ENCODE results near the gene ANKH. TPM values are rescaled to one million over a fixed set of nuclear protein-coding genes. Genes with fewer than 3 reads are reported as not detected.

Gene ANKH
- polyA plus RNA-seq, 3 donors, result 2.4 to 6.3 (median 3.1) TPM

DNA sequence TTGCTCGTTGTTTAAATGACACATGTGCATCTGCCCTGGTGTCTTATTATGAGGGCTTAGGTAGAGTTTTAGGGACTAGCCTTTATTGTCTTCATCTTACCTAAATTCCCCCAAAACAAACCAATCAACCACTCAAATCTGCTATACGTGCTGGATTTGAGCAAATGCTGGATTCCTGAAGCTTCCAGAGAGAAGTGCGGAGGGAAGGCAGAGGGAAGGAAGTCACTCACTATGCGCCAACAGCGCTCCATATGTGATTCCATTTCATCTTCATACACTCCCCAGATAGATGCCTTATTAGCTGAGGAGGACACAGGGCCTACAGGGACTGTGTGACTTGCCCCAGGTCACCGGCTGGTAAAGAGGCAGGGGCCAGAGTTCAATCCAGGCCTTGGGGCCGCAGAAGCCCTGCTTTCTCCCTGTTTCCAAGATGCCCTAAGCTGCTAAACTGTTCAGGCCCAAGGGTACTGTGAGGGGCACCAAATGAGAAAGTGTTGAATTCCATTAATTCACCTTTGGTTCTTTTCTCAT, 143.6 kb downstream of the ANKH start:
- Mint-ChIP-seq H3K9me3 (peaks cover 0 to 3% (median 0%) of the 10 kb centered on the region in 7 donors), H3K27ac (peak overlapping the region in 1 of 7 donors; percentile 41), H3K36me3 (peaks cover 0 to 6% of the 10 kb centered on the region in 2 donors), H3K4me1 (peaks cover 23% of the 10 kb centered on the region), H3K27me3 (ENCODE audit: low read depth in 3 of 3) (peaks cover 0 to 2% (median 2%) of the 10 kb centered on the region in 3 donors), H3K4me3 (no peak overlapping the region)
- Histone ChIP-seq H3K4me2 (replicated peaks; ENCODE audit: extremely low read depth, low read length, poor library complexity, severe bottlenecking) (no peak overlapping the region), H3K4me3 (replicated peaks in 1 of 3; ENCODE audit: low read depth in 2 of 3, low read length in 3 of 3) (no peak overlapping the region), H3K9me3 (replicated peaks in 1 of 2; ENCODE audit: control insufficient read depth in 1 of 2, insufficient read depth in 1 of 2, low read length in 2 of 2) (no peaks in the 10 kb centered on the region), H3K27me3 (ENCODE audit: control insufficient read depth in 2 of 2, insufficient read depth in 2 of 2, low read length in 2 of 2) (no peaks in the 10 kb centered on the region), H3K4me1 (ENCODE audit: control insufficient read depth in 1 of 2, insufficient read depth in 2 of 2, low read length in 2 of 2) (peaks cover 20 to 23% of the 10 kb centered on the region in 2 donors), H3K36me3 (replicated peaks in 1 of 2; ENCODE audit: control insufficient read depth in 1 of 2, insufficient read depth in 2 of 2, low read length in 2 of 2) (no peaks in the 10 kb centered on the region), H2AFZ (ENCODE audit: insufficient read depth, low read depth, low read length, poor library complexity, severe bottlenecking) (no peak overlapping the region), H4K20me1 (ENCODE audit: insufficient read depth, low read length) (no peaks in the 10 kb centered on the region), H3K79me2 (ENCODE audit: insufficient read depth, low read length) (no peaks in the 10 kb centered on the region), H3K9ac (ENCODE audit: insufficient read depth, low read length, poor library complexity, severe bottlenecking) (no peak overlapping the region), H3K27ac (ENCODE audit: low read depth in 1 of 2, low read length in 2 of 2) (no peak overlapping the region)
- DNase-seq, result no peak
- WGBS (ENCODE audit: insufficient coverage), result 95% methylated on average over 4 of the region's 7 CpGs
- TF ChIP-seq, protein P1, sequence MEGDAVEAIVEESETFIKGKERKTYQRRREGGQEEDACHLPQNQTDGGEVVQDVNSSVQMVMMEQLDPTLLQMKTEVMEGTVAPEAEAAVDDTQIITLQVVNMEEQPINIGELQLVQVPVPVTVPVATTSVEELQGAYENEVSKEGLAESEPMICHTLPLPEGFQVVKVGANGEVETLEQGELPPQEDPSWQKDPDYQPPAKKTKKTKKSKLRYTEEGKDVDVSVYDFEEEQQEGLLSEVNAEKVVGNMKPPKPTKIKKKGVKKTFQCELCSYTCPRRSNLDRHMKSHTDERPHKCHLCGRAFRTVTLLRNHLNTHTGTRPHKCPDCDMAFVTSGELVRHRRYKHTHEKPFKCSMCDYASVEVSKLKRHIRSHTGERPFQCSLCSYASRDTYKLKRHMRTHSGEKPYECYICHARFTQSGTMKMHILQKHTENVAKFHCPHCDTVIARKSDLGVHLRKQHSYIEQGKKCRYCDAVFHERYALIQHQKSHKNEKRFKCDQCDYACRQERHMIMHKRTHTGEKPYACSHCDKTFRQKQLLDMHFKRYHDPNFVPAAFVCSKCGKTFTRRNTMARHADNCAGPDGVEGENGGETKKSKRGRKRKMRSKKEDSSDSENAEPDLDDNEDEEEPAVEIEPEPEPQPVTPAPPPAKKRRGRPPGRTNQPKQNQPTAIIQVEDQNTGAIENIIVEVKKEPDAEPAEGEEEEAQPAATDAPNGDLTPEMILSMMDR (IDR thresholded peaks at IDR 0.05), result no peak
- intact Hi-C loops (cut with micrococcal nuclease), result loop anchor here (1.0 to 10.0 kb wide), 4 partner anchors 144 to 275 kb away; partner anchors contain the start of gene ANKH (in 1 of the 2)

DNA sequence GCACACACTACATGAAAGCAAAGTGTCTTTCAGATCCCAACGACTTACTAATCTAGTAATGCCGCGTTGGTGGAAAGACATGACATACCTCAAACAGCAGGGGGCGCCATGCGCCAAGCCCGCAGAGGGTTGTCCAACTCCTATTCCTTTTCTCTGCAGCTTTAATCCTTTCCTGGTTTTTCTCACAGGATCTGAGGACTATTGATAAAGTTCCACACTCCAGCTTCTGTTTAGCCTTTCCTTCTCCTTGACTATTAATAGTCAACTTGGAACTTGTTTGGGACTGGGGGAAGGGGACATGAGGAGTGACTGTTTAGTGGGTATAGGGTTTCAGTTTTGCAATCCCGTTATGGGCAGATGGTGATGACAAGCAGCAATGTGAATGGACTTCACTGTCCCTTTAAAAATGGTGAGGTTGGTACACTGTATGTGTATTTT, 144.1 kb downstream of the ANKH start:
- H3K36me3 ChIP-seq (replicated peaks in 1 of 2; ENCODE audit: control insufficient read depth in 1 of 2, insufficient read depth in 2 of 2, low read length in 2 of 2), result no peaks in the 10 kb centered on the region
- H3K9me3 ChIP-seq (replicated peaks in 1 of 2; ENCODE audit: control insufficient read depth in 1 of 2, insufficient read depth in 1 of 2, low read length in 2 of 2), result no peaks in the 10 kb centered on the region
- TF ChIP-seq, protein P1 (IDR thresholded peaks at IDR 0.05), result peak; percentile 97
- DNase-seq, result peak; percentile 58 to 81 (median 63)
- peaks cover 0 to 6% of the 10 kb centered on the region in 2 donors for H3K36me3 Mint-ChIP-seq
- H3K27me3 ChIP-seq (ENCODE audit: control insufficient read depth in 2 of 2, insufficient read depth in 2 of 2, low read length in 2 of 2), result no peaks in the 10 kb centered on the region
- H3K79me2 ChIP-seq (ENCODE audit: insufficient read depth, low read length), result no peaks in the 10 kb centered on the region
- no peak overlapping the region for H3K4me3 Mint-ChIP-seq
- no peak overlapping the region for H2AFZ ChIP-seq (ENCODE audit: insufficient read depth, low read depth, low read length, poor library complexity, severe bottlenecking)
- H3K4me2 ChIP-seq (replicated peaks; ENCODE audit: extremely low read depth, low read length, poor library complexity, severe bottlenecking), result no peak overlapping the region
- peaks cover 28% of the 10 kb centered on the region for H3K4me1 Mint-ChIP-seq
- H4K20me1 ChIP-seq (ENCODE audit: insufficient read depth, low read length), result no peaks in the 10 kb centered on the region
- no peak overlapping the region for H3K27ac Mint-ChIP-seq
- peaks cover 20 to 28% of the 10 kb centered on the region in 2 donors for H3K4me1 ChIP-seq (ENCODE audit: control insufficient read depth in 1 of 2, insufficient read depth in 2 of 2, low read length in 2 of 2)
- H3K27ac ChIP-seq (ENCODE audit: low read depth in 1 of 2, low read length in 2 of 2), result no peak overlapping the region
- no peak overlapping the region for H3K9ac ChIP-seq (ENCODE audit: insufficient read depth, low read length, poor library complexity, severe bottlenecking)
- peaks cover 0 to 3% (median 0%) of the 10 kb centered on the region in 7 donors for H3K9me3 Mint-ChIP-seq
- no peak overlapping the region for H3K4me3 ChIP-seq (replicated peaks in 1 of 3; ENCODE audit: low read depth in 2 of 3, low read length in 3 of 3)
- H3K27me3 Mint-ChIP-seq (ENCODE audit: low read depth in 3 of 3), result peaks cover 2 to 3% (median 2%) of the 10 kb centered on the region in 3 donors
- intact Hi-C loops (cut with micrococcal nuclease), result loop anchor here (1.0 to 10.0 kb wide), 4 partner anchors 145 to 275 kb away; partner anchors contain the start of gene ANKH (in 1 of the 2)
- WGBS (ENCODE audit: insufficient coverage), result 1% methylated on average over 6 of the region's 7 CpGs
